22Rv1 (cell line): ENCODE measurements around the gene MPPED2.

Experiments
- ZFX ChIP-seq: fragments of 450-650 bp; IDR thresholded peaks from 2 replicates; pipeline ENCODE4 v1.6.1; 2017; ENCODE audit warnings: antibody characterized with exemption, borderline replicate concordance
- TF ChIP-seq, protein P1 (sequence below): fragments of 450-650 bp; IDR thresholded peaks from 2 replicates; pipeline ENCODE4 v1.5.1; 2017; ENCODE audit warnings: mild to moderate bottlenecking

DNA sequence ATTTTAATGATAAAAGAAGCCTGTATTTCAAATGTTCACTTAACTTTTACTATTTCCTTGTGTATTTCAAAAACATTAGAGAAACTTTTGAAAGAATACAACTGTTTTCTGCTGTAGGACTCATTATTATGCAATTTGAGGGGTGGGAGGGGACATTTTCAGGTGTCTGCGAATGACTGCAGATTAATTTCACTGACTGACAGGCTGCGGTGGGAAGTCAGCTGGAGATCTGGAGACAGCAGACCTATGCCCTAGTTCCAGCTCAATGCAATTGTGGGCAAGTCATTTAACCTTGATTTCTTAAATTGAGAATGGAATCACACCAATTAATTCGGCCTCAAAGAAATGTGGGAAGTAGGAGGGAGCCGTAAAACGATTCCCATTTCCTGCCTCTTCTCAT lies 134.5 kb downstream of the MPPED2 start:
- TF ChIP-seq, protein P1, sequence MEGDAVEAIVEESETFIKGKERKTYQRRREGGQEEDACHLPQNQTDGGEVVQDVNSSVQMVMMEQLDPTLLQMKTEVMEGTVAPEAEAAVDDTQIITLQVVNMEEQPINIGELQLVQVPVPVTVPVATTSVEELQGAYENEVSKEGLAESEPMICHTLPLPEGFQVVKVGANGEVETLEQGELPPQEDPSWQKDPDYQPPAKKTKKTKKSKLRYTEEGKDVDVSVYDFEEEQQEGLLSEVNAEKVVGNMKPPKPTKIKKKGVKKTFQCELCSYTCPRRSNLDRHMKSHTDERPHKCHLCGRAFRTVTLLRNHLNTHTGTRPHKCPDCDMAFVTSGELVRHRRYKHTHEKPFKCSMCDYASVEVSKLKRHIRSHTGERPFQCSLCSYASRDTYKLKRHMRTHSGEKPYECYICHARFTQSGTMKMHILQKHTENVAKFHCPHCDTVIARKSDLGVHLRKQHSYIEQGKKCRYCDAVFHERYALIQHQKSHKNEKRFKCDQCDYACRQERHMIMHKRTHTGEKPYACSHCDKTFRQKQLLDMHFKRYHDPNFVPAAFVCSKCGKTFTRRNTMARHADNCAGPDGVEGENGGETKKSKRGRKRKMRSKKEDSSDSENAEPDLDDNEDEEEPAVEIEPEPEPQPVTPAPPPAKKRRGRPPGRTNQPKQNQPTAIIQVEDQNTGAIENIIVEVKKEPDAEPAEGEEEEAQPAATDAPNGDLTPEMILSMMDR: no peak
- no peak for TF ChIP-seq ZFX
